B cell (primary cell): ENCODE data around the gene PTPRM. TPM values are rescaled to one million over a fixed set of nuclear protein-coding genes. Genes with fewer than 3 reads are reported as not detected.

ENCODE experiments used
- ATAC-seq: fragments of 200-7000 bp; cut with Tn5 transposase; one replicate; pipeline ENCODE4 v1.10.0; 2021; ENCODE audit warnings: low read depth, mild to moderate bottlenecking, moderate number of reproducible peaks, moderate library complexity
- CTCF ChIA-PET: fragments of 350-600 bp; sonication (Branson Sonifier 250); formaldehyde crosslinking; loops from one replicate; lab custom pipeline; 2021; ENCODE audit warnings: antibody characterized with exemption, inconsistent platforms; lab: Charles Lee
- POLR2A ChIA-PET: fragments of 350-600 bp; sonication (Branson Sonifier 250); formaldehyde crosslinking; loops from one replicate; lab custom pipeline; 2021; ENCODE audit warnings: antibody characterized with exemption; lab: Charles Lee
- DNase-seq: peaks from one replicate; pipeline ENCODE4 v3.0.0; 2013
- H2AFZ ChIP-seq: 2 replicates; pipeline ENCODE4 v1.6.1; 2012; ENCODE audit warnings: mild to moderate bottlenecking, low read depth, low read length; ENCODE audit not compliant: insufficient read depth, poor library complexity, severe bottlenecking
- H3K27ac ChIP-seq, 2 donors: 1 replicate in 1 of 2; 2 replicates in 1 of 2; pipeline ENCODE4 v1.5.1; 2012 to 2013; ENCODE audit warnings: low read length in 2 of 2, mild to moderate bottlenecking in 2 of 2, moderate library complexity in 1 of 2
- H3K27me3 ChIP-seq, 4 experiments: fragments of 200-600 bp in 1 of 4; sonication (generic) in 1 of 4; replicated peaks in 1 of 4; 1 replicate in 2 of 4; 2 replicates in 2 of 4; pipeline versions ENCODE4 v1.6.1 to v1.7.0; 2013 to 2016; ENCODE audit warnings: low read length in 3 of 4, mild to moderate bottlenecking in 2 of 4, mixed read lengths in 1 of 4, moderate library complexity in 1 of 4; ENCODE audit not compliant: insufficient read depth in 4 of 4, control insufficient read depth in 3 of 4; ENCODE audit errors: control extremely low read depth in 1 of 4
- H3K36me3 ChIP-seq, 2 experiments: replicated peaks in 1 of 2; 1 replicate in 1 of 2; 2 replicates in 1 of 2; pipeline versions ENCODE4 v1.6.1 to v1.7.1; 2013; ENCODE audit warnings: low read length in 1 of 2; ENCODE audit not compliant: insufficient read depth in 2 of 2, control insufficient read depth in 1 of 2; ENCODE audit errors: control extremely low read depth in 1 of 2, extremely low read depth in 1 of 2
- H3K4me1 ChIP-seq, 2 donors: fragments of 200-600 bp in 1 of 2; sonication (generic) in 1 of 2; 1 replicate in 1 of 2; 2 replicates in 1 of 2; pipeline versions ENCODE4 v1.5.1 to v1.6.1; 2013 to 2017; ENCODE audit warnings: low read length in 2 of 2; ENCODE audit not compliant: control insufficient read depth in 2 of 2, insufficient read depth in 2 of 2
- H3K4me2 ChIP-seq: replicated peaks from 2 replicates; pipeline ENCODE3; 2012; ENCODE audit warnings: mild to moderate bottlenecking, low read depth, low read length; ENCODE audit not compliant: poor library complexity, severe bottlenecking
- H3K4me3 ChIP-seq, 5 experiments: fragments of 200-600 bp in 1 of 5; sonication (generic) in 1 of 5; 1 replicate in 3 of 5; 2 replicates in 2 of 5; pipeline versions ENCODE4 v1.5.1 to v1.7.0; 2011 to 2016; ENCODE audit warnings: low read length in 4 of 5, mild to moderate bottlenecking in 4 of 5, low read depth in 2 of 5, control low read depth in 1 of 5, moderate library complexity in 1 of 5; ENCODE audit not compliant: insufficient read depth in 1 of 5; ENCODE audit errors: control extremely low read depth in 1 of 5, extremely low read depth in 1 of 5
- H3K79me2 ChIP-seq: fragments of 200-600 bp; sonication (generic); one replicate; pipeline ENCODE4 v1.6.0; 2016; ENCODE audit warnings: low read length; ENCODE audit not compliant: control insufficient read depth, insufficient read depth
- H3K9ac ChIP-seq: fragments of 200-600 bp; sonication (generic); 2 replicates; pipeline ENCODE4 v1.6.1; 2017; ENCODE audit warnings: mild to moderate bottlenecking, low read length, moderate library complexity
- H3K9me3 ChIP-seq, 3 donors: one replicate each; pipeline versions ENCODE4 v1.6.1 to v1.7.1; 2013; ENCODE audit warnings: low read length in 2 of 3; ENCODE audit not compliant: control insufficient read depth in 2 of 3, insufficient read depth in 1 of 3; ENCODE audit errors: control extremely low read depth in 1 of 3
- H4K20me1 ChIP-seq: 2 replicates; pipeline ENCODE4 v1.6.0; 2012; ENCODE audit warnings: mild to moderate bottlenecking, low read length; ENCODE audit not compliant: insufficient read depth, control insufficient read depth, poor library complexity, severe bottlenecking
- H3K27ac Mint-ChIP-seq: one replicate; pipeline ENCODE4 v1.8.0; 2021; ENCODE audit warnings: mixed read lengths
- H3K27me3 Mint-ChIP-seq: one replicate; pipeline ENCODE4 v1.8.0; 2021; ENCODE audit warnings: mixed read lengths
- H3K4me1 Mint-ChIP-seq: one replicate; pipeline ENCODE4 v1.8.0; 2021; ENCODE audit warnings: mixed read lengths
- H3K4me3 Mint-ChIP-seq: one replicate; pipeline ENCODE4 v1.8.0; 2021; ENCODE audit warnings: mixed read lengths
- H3K9me3 Mint-ChIP-seq: one replicate; pipeline ENCODE4 v1.8.0; 2022; ENCODE audit warnings: mixed read lengths; ENCODE audit not compliant: insufficient read depth
- EZH2 ChIP-seq: IDR thresholded peaks from 2 replicates; pipeline ENCODE4 v1.6.1; 2012; ENCODE audit warnings: borderline replicate concordance, low read depth, mild to moderate bottlenecking, moderate library complexity, low read length; ENCODE audit not compliant: insufficient read depth, poor library complexity, severe bottlenecking
- WGBS: methylation state at CpG from one replicate; pipeline ENCODE4 v1.1.5; 2013; ENCODE audit warnings: missing lambda C conversion rate; ENCODE audit not compliant: insufficient coverage; 5-methylcytosine and 5-hydroxymethylcytosine counted together
- intact Hi-C: fragments of 100-400 bp; cut with micrococcal nuclease; formaldehyde crosslinking; loops from one replicate; pipeline ENCODE4 v1.10.0; 2022
- polyA plus RNA-seq: library from polyadenylated mRNA; depleted of rRNA; stranded (reverse); fragments of >200 nt; gene quantifications from 2 replicates; pipeline ENCODE4 v1.2.3, GENCODE V29; 2012
- total RNA-seq, 2 donors: library from RNA; stranded (reverse); fragments of 120-200 nt in 1 of 2; gene quantifications; 1 replicate in 1 of 2; 2 replicates in 1 of 2; pipeline versions ENCODE4 v1.2.3 to v1.2.4, GENCODE V29; 2013 to 2022
- TF ChIP-seq, protein P1 (sequence below): fragments of 200-600 bp; IDR thresholded peaks from one replicate; pipeline ENCODE4 v1.8.0; 2022; ENCODE audit warnings: antibody characterized with exemption, mild to moderate bottlenecking

Gene PTPRM
- total and polyA plus RNA-seq, 2 donors (not counting 1 experiment from before 2014, with no cell fraction given), result 0.20 to 0.89 TPM

DNA sequence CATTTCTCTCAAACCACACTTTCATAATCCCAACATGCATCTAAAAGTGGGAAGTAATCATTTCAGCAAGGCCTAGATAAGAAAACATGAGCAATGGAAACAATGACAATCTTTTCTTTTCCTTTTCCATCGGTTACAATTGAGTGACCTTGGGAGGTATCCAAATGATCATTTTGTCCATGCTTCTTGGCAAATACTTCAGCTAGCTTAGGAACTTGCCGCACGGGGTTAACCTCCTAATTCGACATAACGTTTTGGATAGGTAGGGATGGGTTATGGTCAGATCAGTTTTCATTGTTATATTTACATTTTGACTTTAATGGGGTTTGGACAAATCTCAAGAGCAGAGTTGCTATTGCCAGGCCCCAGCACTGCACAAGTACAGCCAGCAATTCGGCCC is 4.6 kb upstream of the PTPRM start:
- Mint-ChIP-seq H3K4me3 (no peak overlapping the region), H3K4me1 (peaks cover 2% of the 10 kb centered on the region), H3K9me3 (no peaks in the 10 kb centered on the region), H3K27ac (no peak overlapping the region), H3K27me3 (peaks cover 29% of the 10 kb centered on the region)
- POLR2A ChIA-PET, result no interaction called here
- DNase-seq (no peak), ATAC-seq (no peak)
- no peaks in the 10 kb centered on the region for H3K4me1 ChIP-seq
- no peak overlapping the region for H3K4me2 ChIP-seq
- no peak overlapping the region for H3K27ac ChIP-seq
- H3K4me3 ChIP-seq, result no peak overlapping the region
- no peak overlapping the region for H2AFZ ChIP-seq
- WGBS, result 73% methylated on average over 3 of the region's 6 CpGs
- no peaks in the 10 kb centered on the region for H3K79me2 ChIP-seq
- TF ChIP-seq EZH2, result no peak
- TF ChIP-seq, protein P1, sequence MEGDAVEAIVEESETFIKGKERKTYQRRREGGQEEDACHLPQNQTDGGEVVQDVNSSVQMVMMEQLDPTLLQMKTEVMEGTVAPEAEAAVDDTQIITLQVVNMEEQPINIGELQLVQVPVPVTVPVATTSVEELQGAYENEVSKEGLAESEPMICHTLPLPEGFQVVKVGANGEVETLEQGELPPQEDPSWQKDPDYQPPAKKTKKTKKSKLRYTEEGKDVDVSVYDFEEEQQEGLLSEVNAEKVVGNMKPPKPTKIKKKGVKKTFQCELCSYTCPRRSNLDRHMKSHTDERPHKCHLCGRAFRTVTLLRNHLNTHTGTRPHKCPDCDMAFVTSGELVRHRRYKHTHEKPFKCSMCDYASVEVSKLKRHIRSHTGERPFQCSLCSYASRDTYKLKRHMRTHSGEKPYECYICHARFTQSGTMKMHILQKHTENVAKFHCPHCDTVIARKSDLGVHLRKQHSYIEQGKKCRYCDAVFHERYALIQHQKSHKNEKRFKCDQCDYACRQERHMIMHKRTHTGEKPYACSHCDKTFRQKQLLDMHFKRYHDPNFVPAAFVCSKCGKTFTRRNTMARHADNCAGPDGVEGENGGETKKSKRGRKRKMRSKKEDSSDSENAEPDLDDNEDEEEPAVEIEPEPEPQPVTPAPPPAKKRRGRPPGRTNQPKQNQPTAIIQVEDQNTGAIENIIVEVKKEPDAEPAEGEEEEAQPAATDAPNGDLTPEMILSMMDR, result no peak
- no peak overlapping the region for H3K9ac ChIP-seq
- H3K9me3 ChIP-seq, result no peaks in the 10 kb centered on the region
- H3K36me3 ChIP-seq, result no peaks in the 10 kb centered on the region
- H3K27me3 ChIP-seq, result peaks cover 0 to 29% (median 15%) of the 10 kb centered on the region in 4 experiments
- CTCF ChIA-PET, result no interaction called here
- no peaks in the 10 kb centered on the region for H4K20me1 ChIP-seq
- intact Hi-C loops, result no loop called here

DNA sequence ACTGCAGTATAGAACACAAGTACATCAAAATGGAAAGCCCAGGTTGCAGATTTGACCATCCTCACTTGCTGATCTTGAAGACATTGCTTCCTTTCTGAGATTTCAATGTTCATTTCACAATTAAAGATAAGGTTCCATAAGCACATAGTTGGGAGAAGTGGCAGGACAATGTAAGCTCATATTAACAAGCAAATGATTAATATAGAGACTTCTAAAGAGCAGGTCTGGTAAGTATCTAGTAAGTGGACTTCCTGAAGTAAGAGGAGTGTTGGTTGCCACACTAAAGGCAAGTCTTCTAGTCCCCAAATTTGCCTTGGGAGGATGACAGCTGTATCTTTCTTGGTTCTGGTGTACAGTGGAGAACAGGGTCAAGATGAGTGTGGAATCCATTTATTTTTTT is 1.4 kb upstream of the PTPRM start:
- H3K4me2 ChIP-seq, result no peak overlapping the region
- no peak for DNase-seq
- peaks cover 7% of the 10 kb centered on the region for H3K4me1 Mint-ChIP-seq
- H3K4me3 Mint-ChIP-seq, result peak overlapping the region; percentile 14
- H3K9me3 Mint-ChIP-seq, result no peaks in the 10 kb centered on the region
- H3K27ac Mint-ChIP-seq, result no peak overlapping the region
- no peak overlapping the region for H2AFZ ChIP-seq
- no peak for ATAC-seq
- no peaks in the 10 kb centered on the region for H3K79me2 ChIP-seq
- H3K36me3 ChIP-seq, result no peaks in the 10 kb centered on the region
- no peaks in the 10 kb centered on the region for H3K4me1 ChIP-seq
- no peak overlapping the region for H3K9ac ChIP-seq
- H3K4me3 ChIP-seq, result no peak overlapping the region
- H3K27me3 Mint-ChIP-seq, result peaks cover 49% of the 10 kb centered on the region
- no peaks in the 10 kb centered on the region for H3K9me3 ChIP-seq
- CTCF ChIA-PET, result no interaction called here
- H3K27me3 ChIP-seq, result peaks cover 0 to 42% (median 21%) of the 10 kb centered on the region in 4 experiments
- H3K27ac ChIP-seq, result no peak overlapping the region
- H4K20me1 ChIP-seq, result no peaks in the 10 kb centered on the region
- TF ChIP-seq, protein P1, result no peak
- no peak for TF ChIP-seq EZH2
- intact Hi-C loops, result no loop called here
- POLR2A ChIA-PET, result no interaction called here
